NCI-H345 treated with DMSO at 0.1 percent for 48 hours (cell line): ENCODE data around the gene AZGP1.
"Not testable (repeated sequence)": the region's sequence is repeated elsewhere in the genome, so short reads cannot be mapped to it uniquely, and the experiment has no call there.

Experiments
- DNase-seq: peaks from one replicate; lab custom pipeline; 2025; ENCODE audit not compliant: unreplicated experiment; lab: John Stamatoyannopoulos, UW

Gene AZGP1

DNA sequence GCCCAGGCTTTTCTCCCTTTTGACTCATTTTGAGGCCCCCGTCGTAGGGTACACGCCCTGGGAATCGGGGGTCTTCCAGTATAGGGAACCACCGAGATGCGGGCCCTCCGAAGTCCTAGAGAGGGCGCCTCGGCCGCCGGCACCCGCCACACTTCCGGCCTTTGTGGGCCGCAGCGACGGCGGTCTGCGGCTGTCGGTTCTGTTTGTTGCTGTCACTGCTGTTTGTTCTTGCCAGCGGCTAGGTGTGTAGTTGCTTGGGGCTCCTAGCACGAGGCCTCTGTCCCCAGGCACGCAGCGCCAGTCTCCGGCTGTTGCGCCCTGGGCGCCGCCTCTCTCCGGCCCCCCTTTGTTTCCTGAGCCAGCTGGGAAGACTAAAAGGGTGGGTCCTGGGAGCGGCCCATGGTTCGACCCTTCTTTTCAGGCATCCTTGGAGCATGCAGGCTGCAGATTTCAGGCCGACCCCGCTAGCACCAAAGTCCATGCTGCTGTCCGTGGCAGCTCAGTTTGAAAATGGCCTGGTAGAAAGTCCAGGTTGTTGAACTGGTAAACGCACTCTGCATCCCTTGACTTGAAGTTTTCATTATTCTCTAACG lies 21.8 kb upstream of the AZGP1 start:
- no peak for DNase-seq

DNA sequence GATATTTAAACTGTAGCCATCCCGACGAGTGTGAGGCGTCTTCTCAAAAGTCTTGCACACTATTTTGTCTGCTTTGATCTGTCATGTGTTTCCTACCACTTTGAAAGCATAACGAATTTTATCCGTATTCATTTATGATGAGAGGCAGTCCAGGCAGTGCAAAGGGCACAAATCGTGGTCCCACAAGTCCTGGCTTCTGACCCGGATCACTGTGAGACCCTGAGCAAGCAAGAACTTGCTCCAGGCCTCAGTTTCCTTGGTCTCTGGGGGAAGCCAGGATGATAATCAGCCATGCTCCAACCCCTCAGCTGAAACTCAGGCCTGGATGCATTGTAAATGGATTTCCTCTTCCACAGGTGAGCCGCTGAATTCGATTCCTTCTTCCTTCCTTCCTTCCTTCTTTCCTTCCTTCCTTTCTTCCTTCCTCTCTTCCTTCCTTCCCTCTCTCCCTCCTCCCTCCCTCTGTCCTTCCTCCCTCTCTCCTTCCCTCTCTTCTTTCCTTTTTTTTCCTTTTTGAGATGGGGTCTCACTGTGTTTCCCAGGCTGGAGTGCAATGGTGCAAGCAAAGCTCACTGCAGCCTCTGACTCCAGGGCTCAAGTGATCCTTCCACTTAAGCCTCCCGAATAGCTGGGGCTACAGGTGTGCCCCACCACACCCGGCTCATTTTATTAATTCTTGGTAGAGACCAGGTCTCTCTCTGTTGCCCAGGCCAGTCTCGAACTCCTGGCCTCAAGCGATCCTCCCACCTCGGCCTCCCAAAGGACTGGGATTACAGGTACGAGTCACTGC lies 21.1 kb upstream of the AZGP1 start:
- DNase-seq: no peak

DNA sequence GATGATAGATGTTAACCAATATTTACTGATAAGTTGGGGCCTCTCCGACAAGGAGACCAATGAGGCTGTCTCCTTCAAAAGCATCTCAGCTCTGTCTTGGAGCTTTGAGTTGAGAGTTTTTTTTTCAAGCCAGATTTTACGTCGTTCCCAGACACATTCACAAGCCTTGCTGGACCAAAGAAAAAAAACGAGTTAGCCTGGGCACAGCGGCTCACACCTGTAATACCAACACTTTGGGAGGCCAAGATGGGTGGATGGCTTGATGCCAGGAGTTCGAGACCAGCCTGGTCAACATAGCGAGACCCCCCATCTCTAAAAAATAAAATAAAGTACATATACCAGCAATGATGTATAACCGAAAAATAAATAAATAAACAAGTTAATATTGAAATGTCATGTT lies 19.0 kb upstream of the AZGP1 start:
- DNase-seq: no peak

- DNase-seq: no peak
Measured at GRCh38 chr7:99992330-99993038, 16.7 kb upstream of the AZGP1 start.

DNA sequence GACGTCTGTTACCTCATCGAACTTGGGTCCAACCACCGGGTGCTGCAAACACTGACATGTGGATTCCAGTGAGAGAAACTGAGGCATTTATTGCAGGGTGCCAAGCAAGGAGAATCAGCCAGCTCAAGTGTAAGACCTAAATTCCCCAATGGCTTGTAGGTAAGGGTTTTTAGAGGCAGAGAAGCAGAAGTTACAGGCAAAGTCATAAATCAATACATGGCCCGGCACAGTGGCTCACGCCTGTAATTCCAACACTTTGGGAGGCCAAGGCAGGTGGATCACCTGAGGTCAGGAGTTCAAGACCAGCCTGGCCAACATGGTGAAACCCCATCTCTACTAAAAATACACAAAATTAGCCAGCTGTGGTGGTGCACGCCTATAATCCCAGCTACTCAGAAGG lies 15.7 kb upstream of the AZGP1 start:
- not testable (repeated sequence) for DNase-seq

GRCh38 chr7:99990460-99990852 lies 14.6 kb upstream of the AZGP1 start:
- DNase-seq: peak; percentile 5

- no peak for DNase-seq
Measured at GRCh38 chr7:99987846-99988245, 12.0 kb upstream of the AZGP1 start.

DNA sequence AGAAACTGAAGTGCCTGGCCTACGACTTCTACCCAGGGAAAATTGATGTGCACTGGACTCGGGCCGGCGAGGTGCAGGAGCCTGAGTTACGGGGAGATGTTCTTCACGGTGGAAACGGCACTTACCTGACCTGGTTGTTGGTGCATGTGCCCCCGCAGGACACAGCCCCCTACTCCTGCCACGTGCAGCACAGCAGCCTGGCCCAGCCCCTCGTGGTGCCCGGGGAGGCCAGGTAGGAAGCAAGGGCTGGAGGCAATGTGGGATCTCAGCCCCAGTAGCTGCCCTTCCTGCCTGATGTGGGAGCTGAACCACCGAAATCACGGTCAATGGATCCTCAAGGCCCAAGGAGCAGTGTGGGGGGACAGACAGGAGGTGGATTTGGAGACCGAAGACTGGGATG lies 11.5 kb upstream of the AZGP1 start:
- not testable (repeated sequence) for DNase-seq

- no peak for DNase-seq
Measured at GRCh38 chr7:99984593-99984992, 8.8 kb upstream of the AZGP1 start.

GRCh38 chr7:99981066-99981465 lies 5.2 kb upstream of the AZGP1 start:
- not testable (repeated sequence) for DNase-seq

DNA sequence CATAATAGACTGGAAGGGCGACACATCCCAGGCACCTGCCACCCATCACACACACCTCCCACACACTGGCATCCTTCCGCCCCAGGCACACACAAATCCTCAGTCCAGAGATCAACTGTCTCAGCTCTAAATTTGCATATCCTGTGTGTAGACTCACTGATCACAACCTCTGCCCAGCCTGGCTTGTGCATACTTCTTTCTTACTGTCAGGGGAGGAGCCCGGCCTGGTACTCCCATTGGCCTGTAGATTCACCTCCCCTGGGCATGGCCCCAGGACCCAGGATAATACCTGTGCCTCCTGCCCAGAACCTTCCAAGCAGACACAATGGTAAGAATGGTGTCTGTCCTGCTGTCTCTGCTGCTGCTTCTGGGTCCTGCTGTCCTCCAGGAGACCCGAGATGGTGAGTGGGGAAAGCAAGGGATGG lies 4.6 kb upstream of the AZGP1 start:
- not testable (repeated sequence) for DNase-seq

DNA sequence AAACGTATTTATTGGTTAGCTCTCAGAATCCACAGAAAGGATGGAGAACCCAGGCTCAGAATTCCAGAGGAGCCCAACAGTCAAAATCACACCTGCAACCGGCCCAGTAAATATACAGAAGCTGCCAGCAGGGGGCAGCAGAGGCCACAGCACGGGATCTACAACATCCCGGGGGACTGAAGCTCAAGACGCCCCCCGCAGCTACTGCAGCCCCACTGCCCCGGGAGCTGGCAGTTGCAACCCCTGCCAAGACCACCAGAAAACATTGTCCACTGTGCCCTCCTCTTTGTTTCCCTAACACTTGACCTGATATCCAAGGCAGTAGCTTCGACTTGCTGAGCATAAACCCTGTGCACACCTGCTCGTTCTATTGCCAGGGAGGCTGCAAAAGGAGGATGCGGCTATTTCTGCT lies 4.0 kb upstream of the AZGP1 start:
- DNase-seq: peak; percentile 13

GRCh38 chr7:99976626-99977025 lies 795 bp upstream of the AZGP1 start:
- no peak for DNase-seq

DNA sequence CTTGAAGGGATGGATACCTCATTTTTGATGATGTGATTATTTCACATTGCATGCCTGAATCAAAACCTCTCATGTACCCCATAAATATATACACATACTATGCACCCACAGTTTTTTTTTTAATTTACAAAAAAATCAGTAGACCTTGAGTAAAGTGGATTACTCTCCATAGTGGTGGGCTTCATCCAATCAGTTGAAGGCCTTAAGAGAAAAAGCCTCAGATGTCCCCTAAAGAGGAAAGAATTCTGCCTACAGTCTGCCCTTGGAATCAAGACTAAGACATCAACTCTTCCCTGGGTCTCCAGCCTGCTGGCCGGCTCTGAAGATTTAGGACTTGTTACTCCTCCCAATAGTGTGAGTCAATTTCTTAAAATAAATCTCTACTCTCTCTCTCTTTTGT lies 1.1 kb downstream of the AZGP1 start:
- DNase-seq: no peak

- DNase-seq: not testable (repeated sequence)
Measured at GRCh38 chr7:99973817-99974216, 2.0 kb downstream of the AZGP1 start.

DNA sequence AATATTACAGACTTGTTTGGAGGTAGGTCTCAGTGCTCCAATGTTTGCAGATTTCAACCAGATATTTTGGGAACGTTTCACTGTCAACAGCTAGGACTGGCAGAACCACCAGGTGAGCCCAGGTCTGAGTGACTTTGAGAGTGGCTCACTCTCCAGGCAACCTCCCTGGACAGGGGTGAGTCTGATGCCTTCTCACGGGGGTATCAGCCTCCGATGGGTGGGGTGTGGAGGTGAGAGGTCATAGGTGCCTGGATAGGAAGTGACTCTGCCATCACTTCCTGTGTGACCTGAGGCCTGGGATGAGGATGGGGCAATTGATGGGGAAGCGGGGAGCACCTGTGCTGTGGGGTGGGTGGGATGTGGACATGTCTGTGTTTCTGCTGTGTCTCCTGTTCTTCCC lies 4.6 kb downstream of the AZGP1 start:
- DNase-seq: no peak

- DNase-seq: not testable (repeated sequence)
Measured at GRCh38 chr7:99969813-99970212, 6.0 kb downstream of the AZGP1 start.

DNA sequence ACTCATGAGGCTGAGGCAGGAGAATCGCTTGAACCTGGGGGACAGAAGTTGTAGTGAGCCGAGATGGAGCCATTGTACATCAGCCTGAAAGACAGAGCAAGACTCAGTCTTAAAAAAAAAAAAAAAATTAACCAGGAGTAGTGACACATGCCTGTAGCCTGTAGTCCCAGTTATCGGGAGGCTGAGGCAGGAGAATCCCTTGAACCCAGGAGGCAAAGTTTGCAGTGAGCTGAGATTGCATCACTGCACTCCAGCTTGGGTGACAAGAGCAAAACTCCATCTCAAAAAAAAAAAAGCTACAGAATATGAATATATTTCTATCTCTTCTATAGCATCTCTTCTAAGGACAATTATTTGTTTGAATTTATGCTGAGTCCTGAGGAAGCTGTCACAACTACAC lies 6.5 kb downstream of the AZGP1 start:
- DNase-seq: no peak

- no peak for DNase-seq
Measured at GRCh38 chr7:99958564-99959227, 17.1 kb downstream of the AZGP1 start.

GRCh38 chr7:99955247-99955646 lies 20.6 kb downstream of the AZGP1 start:
- no peak for DNase-seq

DNA sequence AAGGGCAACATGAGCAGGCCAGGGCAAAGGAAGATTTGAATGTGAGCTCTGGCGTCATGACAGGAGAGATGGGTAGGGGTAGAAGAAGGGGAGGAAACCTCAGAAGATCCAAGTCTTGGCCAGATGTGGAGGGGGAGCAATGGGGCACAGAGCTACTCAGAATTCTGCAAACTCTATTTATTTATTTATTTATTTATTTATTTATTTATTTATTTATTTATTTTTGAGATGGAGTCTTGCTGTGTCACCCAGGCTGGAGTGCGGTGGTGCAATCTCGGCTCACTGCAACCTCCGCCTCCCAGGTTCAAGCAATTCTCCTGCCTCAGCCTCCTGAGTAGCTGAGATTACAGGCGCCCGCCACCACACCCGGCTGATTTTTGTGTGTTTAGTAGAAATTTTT lies 21.2 kb downstream of the AZGP1 start:
- not testable (repeated sequence) for DNase-seq

DNA sequence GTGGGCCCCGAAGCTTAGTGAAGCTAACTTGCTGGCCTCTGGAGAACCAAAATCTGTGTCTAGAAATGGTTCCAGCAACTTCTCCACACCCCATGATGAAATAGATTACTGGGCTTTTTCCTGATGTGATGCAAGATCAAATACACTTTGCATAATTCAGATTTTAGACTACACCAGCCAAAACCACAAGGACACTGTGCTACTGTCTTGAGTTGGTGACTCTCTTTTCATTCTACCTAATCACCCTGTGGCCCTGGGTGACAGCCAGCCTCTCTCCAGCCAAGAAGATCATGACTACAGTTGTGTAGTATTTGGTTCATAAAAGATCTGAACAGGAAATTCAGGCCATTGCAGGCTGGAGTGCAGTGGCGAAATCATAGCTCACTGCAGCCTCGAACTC lies 22.2 kb downstream of the AZGP1 start:
- DNase-seq: no peak
